ENCODE results near the gene RAD51B. TPM values are rescaled to one million over a fixed set of nuclear protein-coding genes. Genes with fewer than 3 reads are reported as not detected.

The RAD51B gene
- total and polyA plus RNA-seq, 2 experiments from 2014 or later: 11.7 to 17.8 TPM

- DNase-seq (ENCODE audit: low read depth in 1 of 2, low spot score in 1 of 2): no peak
- no peak overlapping the region for H3K4me3 ChIP-seq
- peaks cover 21% of the 10 kb centered on the region for H3K4me1 ChIP-seq (ENCODE audit: low read depth)
- H3K36me3 ChIP-seq: no peaks in the 10 kb centered on the region
- TF ChIP-seq CTCF (IDR thresholded peaks at IDR 0.05; ENCODE audit: low read depth, low read length): no peak
- no peaks in the 10 kb centered on the region for H3K27me3 ChIP-seq
- H3K27ac ChIP-seq: no peak overlapping the region
- H3K9me3 ChIP-seq (ENCODE audit: low read depth): no peaks in the 10 kb centered on the region
Measured at GRCh38 chr14:68702578-68702977, 883.0 kb downstream of the RAD51B start.

- no peaks in the 10 kb centered on the region for H3K27me3 ChIP-seq
- H3K9me3 ChIP-seq (ENCODE audit: low read depth): no peaks in the 10 kb centered on the region
- DNase-seq (ENCODE audit: low read depth in 1 of 2, low spot score in 1 of 2): peak in 1 of 2 donors; percentile 64
- TF ChIP-seq CTCF (IDR thresholded peaks at IDR 0.05; ENCODE audit: low read depth, low read length): no peak
- H3K4me3 ChIP-seq: no peak overlapping the region
- no peak overlapping the region for H3K27ac ChIP-seq
- H3K36me3 ChIP-seq: no peaks in the 10 kb centered on the region
- H3K4me1 ChIP-seq (ENCODE audit: low read depth): peaks cover 21% of the 10 kb centered on the region
Measured at GRCh38 chr14:68703093-68703492, 883.5 kb downstream of the RAD51B start.

- H3K27ac ChIP-seq: peak overlapping the region; percentile 59
- H3K27me3 ChIP-seq: no peaks in the 10 kb centered on the region
- no peaks in the 10 kb centered on the region for H3K9me3 ChIP-seq (ENCODE audit: low read depth)
- no peaks in the 10 kb centered on the region for H3K36me3 ChIP-seq
- peaks cover 21% of the 10 kb centered on the region for H3K4me1 ChIP-seq (ENCODE audit: low read depth)
- peak in 1 of 2 donors; percentile 42 for DNase-seq (ENCODE audit: low read depth in 1 of 2, low spot score in 1 of 2)
- TF ChIP-seq CTCF (IDR thresholded peaks at IDR 0.05; ENCODE audit: low read depth, low read length): no peak
- H3K4me3 ChIP-seq: no peak overlapping the region
Measured at GRCh38 chr14:68704736-68705720, 885.4 kb downstream of the RAD51B start.

- Histone ChIP-seq H3K9me3 (ENCODE audit: low read depth) (no peaks in the 10 kb centered on the region), H3K27me3 (no peaks in the 10 kb centered on the region), H3K36me3 (no peaks in the 10 kb centered on the region), H3K4me1 (ENCODE audit: low read depth) (peaks cover 21% of the 10 kb centered on the region), H3K27ac (peak overlapping the region; percentile 59), H3K4me3 (no peak overlapping the region)
- no peak for TF ChIP-seq CTCF (IDR thresholded peaks at IDR 0.05; ENCODE audit: low read depth, low read length)
- DNase-seq (ENCODE audit: low read depth in 1 of 2, low spot score in 1 of 2): peak in 1 of 2 donors; percentile 59
Measured at GRCh38 chr14:68705741-68706283, 886.2 kb downstream of the RAD51B start.

GRCh38 chr14:68707482-68707881 lies 887.9 kb downstream of the RAD51B start:
- DNase-seq (ENCODE audit: low read depth in 1 of 2, low spot score in 1 of 2): no peak
- Histone ChIP-seq H3K27me3 (no peaks in the 10 kb centered on the region), H3K36me3 (no peaks in the 10 kb centered on the region), H3K9me3 (ENCODE audit: low read depth) (no peaks in the 10 kb centered on the region), H3K4me1 (ENCODE audit: low read depth) (peaks cover 21% of the 10 kb centered on the region), H3K4me3 (no peak overlapping the region), H3K27ac (no peak overlapping the region)
- no peak for TF ChIP-seq CTCF (IDR thresholded peaks at IDR 0.05; ENCODE audit: low read depth, low read length)
